Ovary (tissue), 9 donors: ENCODE measurements around the gene CCDC136. TPM values are rescaled to one million over a fixed set of nuclear protein-coding genes. Genes with fewer than 3 reads are reported as not detected.

ENCODE experiments used
- DNase-seq, 5 donors: peaks; one replicate each; pipeline ENCODE4 v3.0.0-alpha.2; 2019 to 2020
- H3K27ac ChIP-seq, 2 donors: fragments of 200-600 bp; one replicate each; pipeline versions ENCODE4 v1.5.1 to v1.8.0; 2019 to 2022
- H3K27me3 ChIP-seq: fragments of 200-600 bp; one replicate; pipeline ENCODE4 v1.8.0; 2022
- H3K36me3 ChIP-seq: fragments of 200-600 bp; sonication (generic); one replicate; pipeline ENCODE4 v1.5.1; 2019
- H3K4me1 ChIP-seq: one replicate; pipeline ENCODE4 v1.8.1; 2013; ENCODE audit warnings: mild to moderate bottlenecking, moderate library complexity; ENCODE audit not compliant: insufficient read depth
- H3K4me3 ChIP-seq: fragments of 200-600 bp; sonication (generic); one replicate; pipeline ENCODE4 v1.5.1; 2017
- H3K9me3 ChIP-seq, 2 donors: fragments of 200-600 bp in 1 of 2; sonication (generic) in 1 of 2; one replicate each; pipeline versions ENCODE4 v1.5.1 to v1.8.1; 2013 to 2019; ENCODE audit warnings: mild to moderate bottlenecking in 1 of 2, moderate library complexity in 1 of 2
- CTCF ChIP-seq, 3 donors: fragments of 450-650 bp in 2 of 3; fragments of 200-600 bp in 1 of 3; IDR thresholded peaks; one replicate each; pipeline versions ENCODE4 v1.5.1 to v1.8.0; 2016 to 2022; ENCODE audit warnings: antibody characterized with exemption in 3 of 3, mild to moderate bottlenecking in 1 of 3
- EP300 ChIP-seq: sonication (generic); formaldehyde crosslinking; IDR thresholded peaks from one replicate; pipeline ENCODE4 v1.6.1; 2017; ENCODE audit warnings: antibody characterized with exemption
- POLR2A ChIP-seq: fragments of 450-650 bp; IDR thresholded peaks from one replicate; pipeline ENCODE4 v1.6.1; 2017; ENCODE audit warnings: antibody characterized with exemption, mild to moderate bottlenecking, moderate library complexity
- WGBS, 3 donors: extraction: QIAGEN DNeasy Blood & Tissue Kit in 1 of 3; methylation state at CpG; one replicate each; pipeline versions ENCODE4 v1.1.5 to v1.1.7; 2013 to 2017; 5-methylcytosine and 5-hydroxymethylcytosine counted together
- intact Hi-C, 4 donors: fragments of 100-400 bp; cut with DNase I; formaldehyde crosslinking; loops; one replicate each; pipeline versions ENCODE4 v1.11.0 to v1.15.1; 2022 to 2023
- polyA plus RNA-seq, 2 donors: library from polyadenylated mRNA; stranded (reverse); fragments of 200-250 nt in 1 of 2; fragments of 350-450 nt in 1 of 2; fragmentation: Illumina TruSeq in 1 of 2; extraction: RNeasy Lipid Tissue Mini Kit (QIAGEN cat#74804) in 1 of 2; gene quantifications; one replicate each; pipeline ENCODE4 v1.2.3, GENCODE V29; 2013 to 2014
- total RNA-seq, 7 donors: library from RNA; depleted of rRNA in 2 of 7; stranded (reverse); fragments of >200 nt in 2 of 7; fragmentation: NEBNext Ultra II Directional in 3 of 7; extraction: Animal tissue kit (Norgen Biotek cat#: 25700) in 3 of 7; gene quantifications; one replicate each; pipeline versions ENCODE4 v1.1.0 to v1.2.4, GENCODE V29; 2016 to 2023
- donor health status: DM: no; HTN: no; CAD: no; lungs with moderate emphysema.
- donor health status: DM: no; HTN: no; CAD: no.
- donor health status: Bipolar disorder and iron deficiency.
- donor health status: DM: yes; HTN: yes; CAD: no.
- donor health status: DM: no; HTN: no; CAD: no.
- donor health status: DM: yes; HTN: yes; CAD: no.

CCDC136 gene
- total and polyA plus RNA-seq, 9 donors = 2.4 to 14.0 (median 5.8) TPM

- H3K9me3 ChIP-seq = no peaks in the 10 kb centered on the region
- no peaks in the 10 kb centered on the region for H3K4me1 ChIP-seq
- TF ChIP-seq POLR2A (no peak), EP300 (no peak), CTCF (IDR thresholded peaks at IDR 0.05) (no peak)
- DNase-seq = no peak
- WGBS, 3 donors = 61 to 79% (median 71%) methylated on average over 5 of the region's 5 CpGs
- H3K27ac ChIP-seq = no peak overlapping the region
- H3K27me3 ChIP-seq = no peaks in the 10 kb centered on the region
- intact Hi-C loops = no loop called here
- no peaks in the 10 kb centered on the region for H3K36me3 ChIP-seq
- no peak overlapping the region for H3K4me3 ChIP-seq
These were observed 35.8 kb upstream of the CCDC136 start for GRCh38 chr7:128755819-128756476.

- WGBS, 3 donors = 60 to 70% (median 61%) methylated on average over 2 of the region's 2 CpGs
- no peak overlapping the region for H3K27ac ChIP-seq
- H3K27me3 ChIP-seq = no peaks in the 10 kb centered on the region
- H3K4me1 ChIP-seq = no peaks in the 10 kb centered on the region
- intact Hi-C loops = no loop called here
- H3K4me3 ChIP-seq = no peak overlapping the region
- DNase-seq = no peak
- H3K9me3 ChIP-seq = no peaks in the 10 kb centered on the region
- TF ChIP-seq POLR2A = no peak
- no peak for TF ChIP-seq CTCF (IDR thresholded peaks at IDR 0.05)
- TF ChIP-seq EP300 = no peak
- no peaks in the 10 kb centered on the region for H3K36me3 ChIP-seq
These were observed 34.6 kb upstream of the CCDC136 start for GRCh38 chr7:128757203-128757602.

GRCh38 chr7:128758553-128758952 lies 33.2 kb upstream of the CCDC136 start:
- H3K36me3 ChIP-seq = no peaks in the 10 kb centered on the region
- no peaks in the 10 kb centered on the region for H3K4me1 ChIP-seq
- intact Hi-C loops = no loop called here
- no peaks in the 10 kb centered on the region for H3K9me3 ChIP-seq
- no peak for DNase-seq
- H3K4me3 ChIP-seq = no peak overlapping the region
- H3K27me3 ChIP-seq = no peaks in the 10 kb centered on the region
- WGBS, 3 donors = 98 to 100% (median 99%) methylated on average over 1 of the region's 1 CpG
- H3K27ac ChIP-seq = no peak overlapping the region
- TF ChIP-seq POLR2A = no peak
- TF ChIP-seq EP300 = no peak
- no peak for TF ChIP-seq CTCF (IDR thresholded peaks at IDR 0.05)

GRCh38 chr7:128759242-128759641 lies 32.5 kb upstream of the CCDC136 start:
- H3K4me1 ChIP-seq = no peaks in the 10 kb centered on the region
- no peaks in the 10 kb centered on the region for H3K27me3 ChIP-seq
- intact Hi-C loops = no loop called here
- no peak for DNase-seq
- no peak overlapping the region for H3K27ac ChIP-seq
- no peaks in the 10 kb centered on the region for H3K36me3 ChIP-seq
- H3K9me3 ChIP-seq = no peaks in the 10 kb centered on the region
- TF ChIP-seq CTCF (IDR thresholded peaks at IDR 0.05) (no peak), POLR2A (no peak), EP300 (no peak)
- no peak overlapping the region for H3K4me3 ChIP-seq
